Type B pancreatic cell (in vitro differentiated cells): Measurements from ENCODE around the gene MEGF8. TPM values are rescaled to one million over a fixed set of nuclear protein-coding genes. Genes with fewer than 3 reads are reported as not detected.
"Not testable (repeated sequence)": the region's sequence is repeated elsewhere in the genome, so short reads cannot be mapped to it uniquely, and the experiment has no call there.

Experiments
- DNase-seq: peaks from one replicate; pipeline ENCODE4 v3.0.0; 2021; ENCODE audit warnings: mixed read lengths; ENCODE audit not compliant: unreplicated experiment; ENCODE audit errors: extremely low spot score
- H3K27ac Mint-ChIP-seq: 2 replicates; pipeline ENCODE4 v1.8.0; 2021; ENCODE audit warnings: mild to moderate bottlenecking, mixed read lengths
- H3K27me3 Mint-ChIP-seq: 2 replicates; pipeline ENCODE4 v1.8.0; 2021; ENCODE audit warnings: mixed read lengths
- H3K36me3 Mint-ChIP-seq: 2 replicates; pipeline ENCODE4 v1.8.0; 2021; ENCODE audit warnings: mixed read lengths
- H3K4me1 Mint-ChIP-seq: one replicate; pipeline ENCODE4 v1.8.0; 2021; ENCODE audit warnings: mixed read lengths; ENCODE audit not compliant: unreplicated experiment
- H3K4me3 Mint-ChIP-seq: 2 replicates; pipeline ENCODE4 v1.8.0; 2021; ENCODE audit warnings: mild to moderate bottlenecking, mixed read lengths
- H3K9me3 Mint-ChIP-seq: 2 replicates; pipeline ENCODE4 v1.8.0; 2021; ENCODE audit warnings: mixed read lengths
- CTCF ChIP-seq: fragments of 200-600 bp; sonication (generic); conservative IDR thresholded peaks from 2 replicates; pipeline ENCODE4 v1.5.0; 2021; ENCODE audit warnings: antibody characterized with exemption, mild to moderate bottlenecking
- total RNA-seq: library from RNA; stranded (reverse); gene quantifications from 2 replicates; pipeline ENCODE4 v1.2.1, GENCODE V29; 2021; ENCODE audit warnings: low replicate concordance

The MEGF8 gene
- total RNA-seq, 1 donor from 2014 or later, result 49.5 TPM

GRCh38 chr19:42334697-42335373 lies 9.4 kb downstream of the MEGF8 start:
- Mint-ChIP-seq H3K27me3 (no peaks in the 10 kb centered on the region), H3K4me3 (no peak overlapping the region), H3K4me1 (peaks cover 10% of the 10 kb centered on the region), H3K36me3 (peaks cover 10% of the 10 kb centered on the region), H3K9me3 (no peaks in the 10 kb centered on the region), H3K27ac (no peak overlapping the region)
- DNase-seq, result no peak
- TF ChIP-seq CTCF, result no peak

GRCh38 chr19:42335374-42335936 lies 10.0 kb downstream of the MEGF8 start:
- Mint-ChIP-seq H3K4me1 (peaks cover 4% of the 10 kb centered on the region), H3K36me3 (peaks cover 10% of the 10 kb centered on the region), H3K9me3 (no peaks in the 10 kb centered on the region), H3K4me3 (no peak overlapping the region), H3K27me3 (no peaks in the 10 kb centered on the region), H3K27ac (no peak overlapping the region)
- no peak for DNase-seq
- TF ChIP-seq CTCF, result no peak

- DNase-seq, result no peak
- Mint-ChIP-seq H3K27me3 (no peaks in the 10 kb centered on the region), H3K9me3 (no peaks in the 10 kb centered on the region), H3K4me3 (no peak overlapping the region), H3K4me1 (no peaks in the 10 kb centered on the region), H3K36me3 (peaks cover 10% of the 10 kb centered on the region), H3K27ac (no peak overlapping the region)
- no peak for TF ChIP-seq CTCF
These were observed 10.5 kb downstream of the MEGF8 start for GRCh38 chr19:42335971-42336370.

GRCh38 chr19:42339126-42339860 lies 13.9 kb downstream of the MEGF8 start:
- not testable (repeated sequence) for H3K4me3 Mint-ChIP-seq, H3K27ac Mint-ChIP-seq, H3K27me3 Mint-ChIP-seq, DNase-seq, H3K4me1 Mint-ChIP-seq, H3K9me3 Mint-ChIP-seq, H3K36me3 Mint-ChIP-seq

GRCh38 chr19:42339922-42340321 lies 14.5 kb downstream of the MEGF8 start:
- not testable (repeated sequence) for H3K36me3 Mint-ChIP-seq, H3K9me3 Mint-ChIP-seq, H3K4me1 Mint-ChIP-seq, H3K27me3 Mint-ChIP-seq, H3K27ac Mint-ChIP-seq, H3K4me3 Mint-ChIP-seq, DNase-seq

- Mint-ChIP-seq H3K4me1 (no peaks in the 10 kb centered on the region), H3K27me3 (no peaks in the 10 kb centered on the region), H3K4me3 (no peak overlapping the region), H3K27ac (no peak overlapping the region), H3K36me3 (peaks cover 10% of the 10 kb centered on the region), H3K9me3 (no peaks in the 10 kb centered on the region)
- TF ChIP-seq CTCF, result peak; percentile 57
- no peak for DNase-seq
These were observed 18.1 kb downstream of the MEGF8 start for GRCh38 chr19:42343344-42344110.
